HEK293 (cell line): ENCODE measurements around the gene MBLAC1.

Experiments used
- CTCF ChIA-PET: fragments of 350-600 bp; formaldehyde crosslinking; extraction: SDS; loops from one replicate; lab custom pipeline; 2021; ENCODE audit warnings: antibody characterized with exemption; lab: Yijun Ruan, JAX
- POLR2A ChIA-PET: fragments of 300-600 bp; formaldehyde crosslinking; extraction: SDS; loops from one replicate; lab custom pipeline; 2020; ENCODE audit warnings: antibody characterized with exemption, inconsistent platforms; lab: Yijun Ruan, JAX
- H3K27ac ChIP-seq: fragments of 200-500 bp; sonication (Bioruptor generic); 2 replicates; pipeline ENCODE4 v1.5.1; 2014; ENCODE audit warnings: low read depth, low read length, control low read depth, inconsistent platforms; ENCODE audit errors: extremely low read depth
- H3K36me3 ChIP-seq, 2 experiments: fragments of 200-500 bp in 1 of 2; sonication (Bioruptor generic) in 1 of 2; 1 replicate in 1 of 2; 2 replicates in 1 of 2; pipeline ENCODE4 v1.5.1; 2014 to 2017; ENCODE audit warnings: inconsistent platforms in 2 of 2, low read length in 2 of 2; ENCODE audit not compliant: control insufficient read depth in 2 of 2, insufficient read depth in 1 of 2
- H3K4me1 ChIP-seq: fragments of 200-500 bp; sonication (Bioruptor generic); 2 replicates; pipeline ENCODE4 v1.5.1; 2014; ENCODE audit warnings: mild to moderate bottlenecking, low read length, inconsistent platforms; ENCODE audit not compliant: control insufficient read depth, insufficient read depth
- H3K4me3 ChIP-seq: 2 replicates; pipeline ENCODE4 v1.5.1; 2011; ENCODE audit warnings: low read depth, mild to moderate bottlenecking, control low read depth, low read length, moderate library complexity
- H3K9me3 ChIP-seq: fragments of 200-500 bp; sonication (Bioruptor generic); 2 replicates; pipeline ENCODE4 v1.5.1; 2014; ENCODE audit warnings: low read depth, low read length, inconsistent platforms; ENCODE audit not compliant: control insufficient read depth, insufficient read depth
- BCL6B ChIP-seq: fragments of 450-650 bp; formaldehyde crosslinking; IDR thresholded peaks from 2 replicates; pipeline ENCODE4 v1.5.1; 2017; ENCODE audit warnings: missing biosample characterization, missing genetic modification characterization
- GLI4 ChIP-seq: fragments of 450-650 bp; formaldehyde crosslinking; IDR thresholded peaks from 2 replicates; pipeline ENCODE4 v1.5.1; 2016; ENCODE audit warnings: missing biosample characterization, missing genetic modification characterization
- HOXC10 ChIP-seq: sonication (generic); formaldehyde crosslinking; IDR thresholded peaks from 2 replicates; pipeline ENCODE4 v1.8.1; 2023; ENCODE audit warnings: mild to moderate bottlenecking, missing genetic modification reagents
- KLF1 ChIP-seq: fragments of 450-650 bp; formaldehyde crosslinking; IDR thresholded peaks from 2 replicates; pipeline ENCODE4 v1.5.1; 2016; ENCODE audit warnings: missing biosample characterization, missing genetic modification characterization
- MYNN ChIP-seq: fragments of 450-650 bp; formaldehyde crosslinking; IDR thresholded peaks from 2 replicates; pipeline ENCODE4 v1.5.1; 2016; ENCODE audit warnings: missing biosample characterization, missing genetic modification characterization, borderline replicate concordance
- PRDM10 ChIP-seq: fragments of 450-650 bp; formaldehyde crosslinking; IDR thresholded peaks from 2 replicates; pipeline ENCODE4 v1.5.1; 2016; ENCODE audit warnings: missing biosample characterization, missing genetic modification characterization
- ZFP41 ChIP-seq: fragments of 450-650 bp; formaldehyde crosslinking; IDR thresholded peaks from 2 replicates; pipeline ENCODE4 v1.5.1; 2016; ENCODE audit warnings: missing biosample characterization, missing genetic modification characterization, borderline replicate concordance
- ZNF121 ChIP-seq: fragments of 450-650 bp; formaldehyde crosslinking; IDR thresholded peaks from 2 replicates; pipeline ENCODE4 v1.5.1; 2016; ENCODE audit warnings: missing biosample characterization, missing genetic modification characterization
- ZNF169 ChIP-seq: fragments of 450-650 bp; formaldehyde crosslinking; IDR thresholded peaks from 2 replicates; pipeline ENCODE4 v1.5.1; 2016; ENCODE audit warnings: missing biosample characterization, missing genetic modification characterization
- ZNF26 ChIP-seq: fragments of 450-650 bp; formaldehyde crosslinking; IDR thresholded peaks from 2 replicates; pipeline ENCODE4 v1.5.1; 2016; ENCODE audit warnings: missing biosample characterization, missing genetic modification characterization
- ZNF311 ChIP-seq: fragments of 450-650 bp; formaldehyde crosslinking; IDR thresholded peaks from 2 replicates; pipeline ENCODE4 v1.5.1; 2017; ENCODE audit warnings: missing biosample characterization, missing genetic modification characterization, borderline replicate concordance
- ZNF362 ChIP-seq: fragments of 450-650 bp; formaldehyde crosslinking; IDR thresholded peaks from 2 replicates; pipeline ENCODE4 v1.5.1; 2016; ENCODE audit warnings: missing biosample characterization, missing genetic modification characterization
- ZNF423 ChIP-seq: fragments of 450-650 bp; formaldehyde crosslinking; IDR thresholded peaks from 2 replicates; pipeline ENCODE4 v1.5.1; 2016; ENCODE audit warnings: missing biosample characterization, missing genetic modification characterization
- ZNF433 ChIP-seq: fragments of 450-650 bp; formaldehyde crosslinking; IDR thresholded peaks from 2 replicates; pipeline ENCODE4 v1.5.1; 2016; ENCODE audit warnings: missing biosample characterization, missing genetic modification characterization, low read depth
- ZNF449 ChIP-seq: fragments of 450-650 bp; formaldehyde crosslinking; IDR thresholded peaks from 2 replicates; pipeline ENCODE4 v1.5.1; 2017; ENCODE audit warnings: missing biosample characterization, mild to moderate bottlenecking, missing genetic modification characterization, moderate library complexity
- ZNF473 ChIP-seq: fragments of 450-650 bp; formaldehyde crosslinking; IDR thresholded peaks from 2 replicates; pipeline ENCODE4 v1.5.1; 2017; ENCODE audit warnings: missing biosample characterization, missing genetic modification characterization
- ZNF548 ChIP-seq: fragments of 450-650 bp; formaldehyde crosslinking; IDR thresholded peaks from 2 replicates; pipeline ENCODE4 v1.5.1; 2016; ENCODE audit warnings: missing biosample characterization, missing genetic modification characterization
- ZNF624 ChIP-seq: fragments of 450-650 bp; formaldehyde crosslinking; IDR thresholded peaks from 2 replicates; pipeline ENCODE4 v1.5.1; 2017; ENCODE audit warnings: missing biosample characterization, missing genetic modification characterization
- ZNF747 ChIP-seq: fragments of 450-650 bp; formaldehyde crosslinking; IDR thresholded peaks from 2 replicates; pipeline ENCODE4 v1.5.1; 2016; ENCODE audit warnings: missing biosample characterization, missing genetic modification characterization
- ZXDB ChIP-seq: fragments of 450-650 bp; formaldehyde crosslinking; IDR thresholded peaks from 2 replicates; pipeline ENCODE4 v1.5.1; 2016; ENCODE audit warnings: missing biosample characterization, missing genetic modification characterization

Gene MBLAC1

GRCh38 chr7:100085515-100085914 is 41.3 kb upstream of the MBLAC1 start:
- CTCF ChIA-PET: interaction anchor here (1.3 kb wide), 1 partner anchor 47 kb away, joined by 4 read pairs; no protein-coding TSS in a partner anchor
- H3K4me1 ChIP-seq: peaks cover 8% of the 10 kb centered on the region
- no peak overlapping the region for H3K4me3 ChIP-seq
- no peaks in the 10 kb centered on the region for H3K9me3 ChIP-seq
- peaks cover 3 to 4% of the 10 kb centered on the region in 2 experiments; a peak in 2 of 3 replicates for H3K36me3 ChIP-seq
- POLR2A ChIA-PET: no interaction called here
- H3K27ac ChIP-seq: no peak overlapping the region
- TF ChIP-seq BCL6B (tag by site-specific recombination): 0 out of 2 replicates have a peak, but pooled peaks have one; percentile 23
- no peak for TF ChIP-seq ZNF548
- no peak for TF ChIP-seq ZXDB (tag by site-specific recombination)
- TF ChIP-seq PRDM10 (tag by site-specific recombination): 0 out of 2 replicates have a peak, but pooled peaks have one; percentile 8

GRCh38 chr7:100087055-100087750 is 39.6 kb upstream of the MBLAC1 start:
- Histone ChIP-seq H3K36me3 (peaks cover 8 to 20% of the 10 kb centered on the region in 2 experiments), H3K27ac (no peak overlapping the region), H3K9me3 (no peaks in the 10 kb centered on the region), H3K4me1 (peaks cover 8% of the 10 kb centered on the region), H3K4me3 (no peak overlapping the region)
- ChIA-PET POLR2A (interaction anchor here (7.9 kb wide), 1 partner anchor 13 kb away, joined by 115 read pairs; the partner anchor contains the start of genes AP4M1 and MCM7), CTCF (no interaction called here)
- TF ChIP-seq ZNF747 (tag by site-specific recombination) (no peak), GLI4 (no peak), ZNF423 (tag by site-specific recombination) (no peak), HOXC10 (CRISPR knock-in tag) (no peak), ZNF169 (tag by site-specific recombination) (no peak), MYNN (tag by site-specific recombination) (no peak), ZNF121 (tag by site-specific recombination) (no peak), ZNF433 (no peak), ZFP41 (tag by site-specific recombination) (no peak), ZNF449 (tag by site-specific recombination) (no peak), KLF1 (tag by site-specific recombination) (no peak), ZNF26 (tag by site-specific recombination) (no peak), ZNF362 (tag by site-specific recombination) (no peak), ZNF311 (tag by site-specific recombination) (no peak), ZNF624 (no peak), ZNF473 (tag by site-specific recombination) (no peak)
